GM21723 (cell line): ENCODE measurements around the gene TUBGCP3.
"Not testable (repeated sequence)": the region's sequence is repeated elsewhere in the genome, so short reads cannot be mapped to it uniquely, and the experiment has no call there.

ENCODE experiments used
- ATAC-seq: cut with Tn5 transposase; IDR thresholded peaks from one replicate; pipeline ENCODE4 v1.9.1; 2021; ENCODE audit warnings: mild to moderate bottlenecking, moderate library complexity; ENCODE audit not compliant: unreplicated experiment

The TUBGCP3 gene

DNA sequence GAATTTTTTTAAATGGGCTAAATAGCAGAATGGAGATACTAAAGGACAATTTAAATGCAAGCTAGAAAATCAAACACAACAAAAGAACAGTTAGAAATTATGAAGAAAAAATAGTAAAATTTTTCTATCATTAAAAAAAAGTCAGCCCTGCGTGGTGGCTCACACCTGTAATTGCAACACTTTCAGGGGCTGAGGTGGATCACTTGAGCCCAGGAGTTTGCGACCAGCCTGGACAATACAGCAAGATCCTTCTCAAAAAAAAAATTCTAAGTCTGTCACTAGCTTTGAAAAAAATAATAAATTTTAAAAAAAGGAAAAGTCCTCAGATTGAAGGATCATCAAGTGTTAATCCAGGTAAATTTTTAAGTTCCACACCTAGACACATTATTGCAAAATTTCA, 7.7 kb downstream of the TUBGCP3 start:
- ATAC-seq = no peak

DNA sequence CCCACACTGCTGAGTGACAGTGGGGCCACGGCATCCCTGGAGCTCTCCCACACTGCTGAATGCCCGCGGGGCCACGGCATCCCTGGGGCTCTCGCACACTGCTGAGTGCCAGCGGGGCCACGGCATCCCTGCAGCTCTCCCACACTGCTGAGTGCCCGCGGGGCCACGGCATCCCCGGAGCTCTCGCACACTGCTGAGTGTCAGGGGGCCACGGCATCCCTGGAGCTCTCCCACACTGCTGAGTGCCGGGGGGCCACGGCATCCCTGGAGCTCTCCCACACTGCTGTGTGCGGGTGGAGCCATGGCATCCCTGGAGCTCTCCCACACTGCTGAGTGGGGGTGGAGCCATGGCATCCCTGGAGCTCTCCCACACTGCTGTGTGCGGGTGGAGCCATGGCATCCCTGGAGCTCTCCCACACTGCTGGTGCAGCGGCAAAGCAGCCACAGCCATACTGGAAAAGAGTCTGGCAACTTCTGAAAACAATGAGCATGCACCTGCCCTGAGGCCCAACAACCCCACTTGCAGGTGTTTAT, 8.6 kb downstream of the TUBGCP3 start:
- ATAC-seq = no peak

DNA sequence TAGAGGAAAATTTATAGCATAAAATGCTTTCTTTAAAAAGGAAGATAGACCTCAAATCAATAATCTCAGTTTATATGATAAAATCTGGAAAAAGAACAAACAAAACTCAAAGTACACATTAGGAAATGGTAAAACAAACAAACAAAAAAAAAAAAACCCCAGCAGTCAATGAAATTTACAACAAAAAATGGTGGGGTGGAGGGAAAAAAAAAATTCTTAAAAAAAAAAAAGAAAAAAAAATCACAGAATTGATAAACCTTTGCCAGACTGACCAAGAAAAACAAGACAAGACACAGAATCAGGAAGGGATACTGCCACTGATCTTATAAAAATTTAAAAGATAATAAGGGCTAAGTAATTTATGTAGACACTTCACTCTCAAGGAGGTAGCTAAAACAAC, 11.2 kb downstream of the TUBGCP3 start:
- ATAC-seq = no peak

DNA sequence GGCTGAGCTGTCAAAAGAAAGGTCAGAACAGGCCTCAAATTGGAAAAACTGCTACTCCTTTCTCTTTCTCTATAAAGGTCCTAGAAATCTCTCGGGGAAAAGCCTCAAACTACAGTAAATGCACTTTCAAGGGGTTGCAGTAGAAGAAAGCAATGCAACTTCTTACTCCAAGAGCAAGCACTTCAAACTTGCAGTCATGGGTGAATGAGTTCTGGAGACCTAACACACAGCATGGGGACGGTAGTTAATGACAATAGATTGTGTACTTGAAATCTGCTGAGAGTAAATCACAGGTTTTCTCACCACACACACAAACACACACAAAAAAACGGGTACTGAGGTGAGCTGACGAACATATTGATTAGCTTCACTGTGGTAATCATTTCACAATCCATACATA, 11.8 kb downstream of the TUBGCP3 start:
- ATAC-seq = no peak

DNA sequence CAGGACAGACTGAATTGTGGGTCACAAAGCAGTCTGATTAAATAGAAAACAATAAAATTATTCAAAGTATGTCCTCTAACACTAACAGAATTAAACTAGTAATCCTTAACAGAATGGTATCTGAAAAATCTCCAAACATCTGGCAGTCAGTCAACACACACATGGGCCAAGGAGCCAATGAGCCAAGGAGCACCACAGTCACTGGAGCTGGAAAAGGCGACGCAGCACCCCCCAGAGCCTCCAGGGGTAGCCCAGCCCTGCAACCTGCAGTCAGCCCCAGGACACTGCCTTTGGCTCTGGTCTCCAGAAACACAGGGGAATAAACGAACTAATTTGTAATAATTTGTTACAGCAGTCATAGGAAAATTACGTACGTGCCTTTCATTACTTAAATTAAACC, 12.3 kb downstream of the TUBGCP3 start:
- no peak for ATAC-seq

DNA sequence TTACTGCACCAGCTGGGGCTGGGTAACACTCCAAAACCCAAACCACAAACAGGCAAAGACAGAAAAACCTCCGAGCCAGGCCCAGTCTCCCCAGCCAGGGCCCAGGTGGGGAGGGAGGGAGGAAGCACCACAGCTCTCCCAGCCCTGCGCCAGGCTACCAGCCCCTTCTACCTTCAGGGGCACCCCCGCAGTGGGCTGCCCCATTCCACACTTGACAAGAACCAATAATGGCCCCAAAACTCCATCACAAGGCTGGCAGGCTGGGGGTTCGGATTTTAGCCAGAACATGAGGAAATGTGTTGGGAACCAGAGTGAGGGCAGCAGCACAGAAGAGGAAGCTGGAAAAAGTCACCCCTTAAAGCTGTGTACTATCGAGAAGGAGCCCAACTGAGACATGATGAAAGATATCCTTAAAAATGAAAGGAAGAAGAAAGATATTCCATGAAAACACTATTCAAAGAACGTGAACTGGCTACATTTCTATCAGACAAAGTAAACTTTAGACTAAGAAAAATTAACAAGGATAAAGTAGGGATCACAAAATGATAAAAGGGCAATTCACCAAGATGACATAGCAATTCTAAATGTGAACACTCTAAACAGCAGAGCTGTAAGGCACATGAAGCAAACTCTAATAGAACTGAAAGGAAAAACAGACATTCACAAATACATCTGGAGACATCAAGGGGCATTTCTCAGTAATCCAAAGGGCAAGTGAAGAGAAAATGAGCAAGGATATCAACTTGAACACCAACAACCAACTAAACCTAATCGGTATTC, 12.9 kb downstream of the TUBGCP3 start:
- ATAC-seq = no peak

DNA sequence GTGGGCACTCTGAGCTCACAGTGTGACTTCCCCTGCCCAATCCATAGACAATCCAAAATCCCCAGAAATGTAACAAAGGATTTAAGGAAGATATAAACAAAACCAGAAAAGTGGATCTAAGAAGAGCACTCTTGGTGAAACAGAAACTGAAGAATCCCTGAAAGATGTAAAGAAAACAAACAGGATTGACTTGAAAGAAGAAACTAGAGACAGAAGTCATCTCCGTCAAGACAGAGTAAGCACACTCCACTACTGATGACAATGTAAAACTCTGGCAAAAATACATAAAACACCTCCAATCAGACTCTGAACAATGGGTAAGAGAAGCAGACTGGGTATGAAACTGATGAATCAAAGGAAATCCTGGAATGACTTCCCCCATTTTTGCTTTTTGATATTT, 13.5 kb downstream of the TUBGCP3 start:
- ATAC-seq = no peak

DNA sequence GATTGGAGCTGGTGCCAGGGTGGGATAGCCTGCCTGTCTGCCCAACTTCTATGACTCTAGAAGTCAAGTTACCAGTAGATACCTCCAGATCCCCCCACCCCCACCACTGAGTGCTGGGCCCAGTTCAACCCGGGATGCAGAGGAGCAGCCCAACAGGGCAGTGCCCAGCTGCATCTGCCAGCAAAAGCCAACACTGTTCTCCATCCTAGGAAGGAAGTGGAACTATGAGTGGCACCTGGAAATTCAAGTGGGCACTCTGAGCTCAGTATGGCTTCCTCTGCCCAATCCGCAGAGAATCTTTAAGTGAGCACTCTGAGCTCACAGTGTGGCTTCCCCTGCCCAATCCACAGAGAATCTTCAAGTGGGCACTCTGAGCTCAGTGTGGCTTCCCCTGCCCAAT, 14.2 kb downstream of the TUBGCP3 start:
- no peak for ATAC-seq

DNA sequence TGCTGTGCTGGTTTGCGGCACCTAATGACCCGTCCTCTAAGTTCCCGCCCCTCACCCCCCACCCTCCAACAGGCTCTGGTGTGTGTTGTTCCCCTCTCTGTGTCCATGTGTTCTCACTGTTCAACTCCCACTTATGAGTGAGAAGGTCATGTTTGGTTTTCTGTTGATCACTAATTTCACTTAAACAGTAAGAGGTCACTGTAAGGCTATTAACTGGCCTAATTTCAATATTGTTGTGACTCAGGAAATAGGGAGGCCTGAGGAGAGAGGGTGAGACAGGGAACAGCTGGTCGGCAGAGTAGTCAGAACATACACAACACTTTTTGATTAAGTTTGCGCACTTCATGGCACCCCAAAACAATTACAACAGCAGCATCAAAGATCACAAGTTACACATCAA, 15.6 kb downstream of the TUBGCP3 start:
- no peak for ATAC-seq

DNA sequence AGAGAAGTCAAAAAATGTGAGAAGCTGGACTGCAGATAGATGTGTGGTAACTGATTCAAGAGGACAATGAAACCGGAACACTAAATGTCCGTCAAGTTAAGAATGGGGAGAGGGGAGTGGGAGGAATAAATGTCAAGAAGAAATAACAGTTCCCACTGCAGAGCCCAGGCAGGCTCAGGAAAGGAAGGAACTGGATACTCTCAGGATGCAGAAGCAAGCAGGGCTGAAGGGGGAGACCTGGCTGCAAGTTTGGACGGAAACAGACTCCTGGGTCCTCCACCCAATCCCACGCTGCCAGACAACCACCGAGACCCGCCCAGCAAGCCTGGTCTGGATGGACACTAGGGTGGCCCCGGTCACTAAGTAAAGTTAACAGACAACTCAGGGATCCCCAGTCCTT, 18.1 kb downstream of the TUBGCP3 start:
- ATAC-seq = no peak

DNA sequence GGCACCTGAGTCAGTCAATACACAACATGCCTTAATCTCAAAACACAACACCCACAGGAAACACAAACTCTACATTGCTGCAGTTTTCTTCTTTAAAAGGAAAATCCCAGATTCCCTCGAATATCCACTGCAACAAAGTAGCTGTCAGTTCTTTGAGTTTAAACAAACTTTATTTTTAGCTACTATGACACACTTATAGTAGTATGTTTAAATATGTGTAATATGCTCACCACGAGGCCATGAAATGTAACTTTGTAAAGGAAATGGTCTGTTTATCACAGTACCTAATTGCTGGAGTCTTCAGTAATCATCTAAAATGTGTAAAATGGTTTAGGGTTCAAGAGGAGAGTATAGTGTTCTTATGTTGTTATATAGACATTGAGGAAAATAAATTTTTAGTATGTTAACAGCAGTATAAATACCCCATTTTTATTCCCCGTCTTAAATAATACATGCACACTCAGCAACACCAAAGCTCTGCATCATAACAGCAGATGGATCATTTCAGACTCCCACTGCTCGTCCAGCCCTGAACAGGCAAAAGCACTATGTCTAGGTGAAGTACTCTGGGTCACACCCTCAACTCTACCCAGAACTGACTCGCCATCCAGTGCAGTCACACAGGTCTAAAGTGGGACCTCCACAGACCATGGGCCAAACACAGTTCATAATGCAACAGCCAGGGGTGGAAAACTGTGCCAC, 20.6 kb downstream of the TUBGCP3 start:
- ATAC-seq = no peak

DNA sequence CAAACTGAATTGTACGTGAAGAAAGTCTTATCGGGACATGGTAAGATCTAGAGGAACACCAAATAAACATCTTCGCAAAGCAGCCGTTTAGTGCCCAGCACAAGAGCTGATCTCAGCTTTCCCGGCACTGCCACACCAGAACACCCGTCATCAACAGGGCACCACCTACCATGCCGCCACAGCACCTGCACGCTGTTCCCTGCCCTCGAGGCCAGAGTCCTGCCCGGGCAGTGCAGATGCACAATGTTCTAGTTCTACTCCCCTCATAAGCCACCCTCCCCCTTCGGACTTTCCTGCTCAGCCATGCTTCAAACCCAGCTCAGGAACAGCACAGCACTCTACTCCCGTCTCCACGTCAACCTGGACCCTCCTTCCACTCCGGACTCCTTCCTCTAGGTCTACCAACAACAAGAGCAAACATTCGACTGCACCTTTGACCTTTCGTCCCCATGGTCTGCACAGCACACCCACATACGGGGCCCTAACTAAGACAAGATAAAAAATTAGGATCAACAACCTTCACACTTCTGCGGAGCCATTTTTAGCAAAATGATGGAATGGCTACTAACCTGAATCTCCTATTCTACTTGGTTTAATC, 25.1 kb downstream of the TUBGCP3 start:
- ATAC-seq = no peak

DNA sequence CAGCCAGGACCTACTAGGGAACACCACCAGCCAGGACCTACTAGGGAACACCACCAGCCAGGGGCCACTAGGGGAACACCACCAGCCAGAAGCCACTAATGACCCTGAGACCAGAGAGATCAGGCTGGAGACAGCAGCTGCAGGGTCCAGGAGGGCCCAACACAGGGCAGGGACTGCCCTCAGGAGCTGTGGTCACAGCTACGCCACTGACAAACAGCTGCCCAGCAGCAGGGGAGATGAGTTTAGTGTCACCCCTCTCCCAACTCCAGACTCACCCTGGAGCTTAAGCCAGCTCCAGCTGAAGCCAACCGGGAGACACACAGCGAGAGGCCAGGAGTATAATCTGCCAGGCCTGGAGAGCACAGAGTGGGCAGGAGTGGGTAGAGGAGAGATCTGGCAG, 25.7 kb downstream of the TUBGCP3 start:
- no peak for ATAC-seq

DNA sequence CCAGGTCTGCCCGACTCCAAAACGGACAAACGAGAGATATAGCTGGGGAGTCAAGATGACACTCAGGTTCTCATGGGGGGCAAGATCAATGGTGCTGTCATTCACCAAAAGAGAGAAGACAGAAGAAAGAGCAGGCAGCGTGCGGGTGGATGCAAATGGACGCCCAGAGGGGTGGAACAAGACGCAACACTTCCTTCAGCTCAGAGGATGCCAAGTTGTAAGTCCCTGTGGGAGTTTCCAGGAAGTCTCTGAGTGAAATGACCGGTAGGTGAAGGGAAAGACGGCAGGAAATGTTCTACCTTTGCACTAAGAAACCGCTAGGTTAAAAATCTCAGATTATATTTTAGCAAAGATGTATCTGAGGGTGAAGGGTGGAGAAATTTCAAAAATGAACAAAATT, 26.5 kb downstream of the TUBGCP3 start:
- ATAC-seq = no peak

DNA sequence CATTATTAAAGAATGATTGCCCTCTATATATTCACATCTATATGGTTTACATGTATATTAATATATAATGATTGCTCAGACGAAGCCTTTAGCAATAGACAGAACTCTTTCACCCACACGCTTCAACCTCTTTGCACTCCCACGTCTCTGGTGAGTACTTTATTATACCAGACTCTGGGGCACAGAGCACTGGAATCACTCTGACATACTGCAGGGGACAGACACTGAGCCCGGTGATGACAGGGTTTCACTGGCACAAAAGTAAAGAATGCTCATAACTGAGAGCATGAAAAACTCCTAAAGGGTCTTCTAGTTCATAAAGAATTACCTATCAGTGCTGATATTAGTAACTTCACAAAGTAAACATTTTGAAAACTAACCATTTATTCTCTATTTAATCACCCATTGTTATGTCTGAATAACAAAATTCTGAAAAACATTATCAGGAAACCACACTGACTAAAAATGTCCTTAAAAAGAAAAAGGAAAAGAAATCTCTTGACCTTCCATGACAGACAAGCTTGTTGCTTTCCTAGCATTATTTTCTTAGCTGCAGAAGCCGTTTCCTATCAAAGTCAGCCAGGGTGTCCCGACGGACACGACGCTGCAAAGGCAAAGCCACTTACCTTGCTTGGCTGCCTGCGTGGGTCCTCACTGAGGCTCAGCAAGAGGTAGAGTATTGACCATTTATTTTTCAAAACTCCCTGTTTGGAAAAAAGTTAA, 29.1 kb downstream of the TUBGCP3 start:
- ATAC-seq = no peak

DNA sequence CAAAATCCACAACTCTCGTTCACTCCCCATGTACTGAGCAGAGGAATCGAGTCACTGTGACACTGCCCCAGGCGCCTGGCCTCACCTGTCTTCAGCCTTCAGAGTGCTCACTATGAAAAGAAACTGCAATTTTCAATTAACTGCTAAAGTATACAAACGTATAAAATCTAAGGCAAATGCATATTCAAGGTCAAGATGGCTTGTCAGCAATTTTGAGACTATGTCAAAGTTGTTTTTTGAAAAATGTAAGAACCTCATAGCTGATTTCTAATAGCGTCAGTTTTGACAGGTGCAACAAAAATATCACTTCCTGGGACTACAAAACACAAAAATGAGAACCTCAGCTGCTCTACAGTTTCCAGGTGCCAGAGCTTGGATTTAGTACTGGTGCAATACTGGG, 31.4 kb downstream of the TUBGCP3 start:
- ATAC-seq = no peak

DNA sequence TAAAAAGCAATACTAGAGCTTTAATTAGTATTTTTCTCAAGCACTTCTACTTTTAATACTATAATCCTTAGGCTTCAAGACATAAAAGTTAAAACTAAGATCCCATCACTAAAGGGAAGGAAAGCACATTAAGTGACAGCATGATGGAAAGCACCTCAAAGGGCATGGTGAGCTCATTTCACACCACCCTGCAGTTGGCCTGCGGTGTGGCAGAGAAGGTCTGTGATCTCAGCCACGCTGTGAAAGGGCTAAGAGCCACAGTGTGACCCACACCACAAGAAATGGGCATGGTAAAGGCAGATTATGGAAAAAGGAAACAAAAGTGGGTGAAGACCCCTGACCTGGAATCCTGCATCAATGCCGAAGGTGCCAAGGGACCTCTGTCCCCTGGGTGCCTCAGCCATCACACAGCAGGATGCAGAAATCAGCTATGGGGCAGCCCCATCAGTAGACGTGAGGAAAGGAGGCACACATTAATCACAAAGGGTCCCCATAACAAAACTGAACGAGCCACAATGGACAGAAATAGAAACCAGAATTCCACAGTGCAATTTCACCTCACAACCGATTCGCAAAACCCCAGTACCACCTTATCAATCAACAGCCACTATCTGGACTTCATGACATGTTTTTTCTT, 33.6 kb downstream of the TUBGCP3 start:
- ATAC-seq = no peak

DNA sequence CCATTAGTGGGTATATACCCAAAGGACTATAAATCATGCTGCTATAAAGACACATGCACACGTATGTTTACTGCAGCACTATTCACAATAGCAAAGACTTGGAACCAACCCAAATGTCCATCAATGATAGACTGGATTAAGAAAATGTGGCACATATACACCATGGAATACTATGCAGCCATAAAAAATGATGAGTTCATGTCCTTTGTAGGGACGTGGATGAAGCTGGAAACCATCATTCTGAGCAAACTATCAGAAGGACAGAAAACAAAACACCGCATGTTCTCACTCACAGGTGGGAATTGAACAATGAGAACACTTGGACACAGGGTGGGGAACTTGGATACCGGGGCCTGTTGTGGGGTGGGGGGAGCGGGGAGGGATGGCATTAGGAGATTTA, 39.0 kb downstream of the TUBGCP3 start:
- ATAC-seq = not testable (repeated sequence)

DNA sequence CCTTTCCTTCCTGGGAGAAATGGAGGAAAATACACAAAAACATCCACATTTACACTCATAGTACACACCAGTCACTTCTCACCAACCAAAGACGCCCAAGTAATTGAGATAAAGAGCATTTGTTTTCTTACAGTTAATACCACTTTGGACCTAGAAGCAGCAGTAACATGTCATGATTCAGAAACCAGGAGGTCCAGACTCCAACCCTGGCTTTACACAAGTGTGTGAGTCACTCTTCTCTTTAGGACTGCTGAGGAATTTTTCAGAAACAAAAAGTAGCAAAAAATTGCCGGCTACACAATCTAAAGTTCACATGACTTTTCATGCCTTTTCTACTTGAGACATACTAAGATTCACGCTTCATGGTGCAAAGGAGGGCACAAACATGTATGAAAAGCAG, 42.1 kb downstream of the TUBGCP3 start:
- ATAC-seq = no peak

DNA sequence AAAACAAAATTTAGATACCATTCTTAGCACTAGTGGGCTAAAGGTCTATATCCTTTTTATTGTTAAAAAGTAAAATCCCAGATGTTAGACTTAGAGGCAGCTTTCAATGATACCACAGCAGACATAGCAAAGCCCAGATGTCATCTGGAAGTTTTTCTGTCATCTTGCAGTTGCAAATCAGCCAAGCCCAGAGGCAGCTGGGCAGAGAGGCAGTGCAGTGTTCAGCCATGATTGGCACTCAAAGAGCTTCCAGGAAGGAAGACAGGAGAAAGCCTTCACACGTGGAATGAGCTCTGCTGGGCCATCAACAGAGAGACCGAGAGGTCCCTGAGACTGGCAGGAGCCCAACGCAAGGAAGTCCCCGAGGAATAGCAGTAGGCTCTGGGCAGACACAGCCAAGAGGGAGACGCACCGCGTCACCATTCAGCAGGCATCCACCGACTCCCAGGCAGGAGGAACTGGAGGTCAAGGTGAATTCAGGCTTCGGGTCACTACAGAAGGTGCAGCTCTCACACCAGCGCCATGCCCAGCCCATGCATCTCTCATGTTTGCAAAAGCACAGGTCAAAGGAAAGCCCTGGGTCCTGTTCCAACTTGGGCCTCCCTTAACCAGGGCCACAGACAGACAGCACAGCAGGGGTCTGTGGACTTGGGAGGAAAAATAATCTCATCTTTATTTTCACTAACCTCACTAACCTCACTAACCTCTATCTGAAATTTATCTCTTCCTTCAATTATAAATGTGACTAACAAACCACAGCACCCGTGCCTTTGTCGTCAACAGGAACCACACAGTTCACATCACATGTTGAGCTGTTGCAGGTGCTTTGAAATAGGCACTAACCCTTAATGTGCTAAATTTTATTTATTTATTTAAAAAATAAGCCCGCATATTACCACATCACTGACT, 54.9 kb downstream of the TUBGCP3 start:
- ATAC-seq = no peak
